ENCODE results near the gene CST6. TPM values are rescaled to one million over a fixed set of nuclear protein-coding genes. Genes with fewer than 3 reads are reported as not detected.

The CST6 gene
- total and polyA plus RNA-seq, 2 of the 13 experiments (the other 11 are each of a cell fraction or from before 2014, with no cell fraction given): not detected

- TF ChIP-seq SETDB1 (CRISPR knock-in tag; IDR thresholded peaks at IDR 0.05; ENCODE audit: borderline replicate concordance): peak; percentile 90; the same call in 1 of the 2 replicates
- peak; percentile 97 for TF ChIP-seq ZNF556 (CRISPR knock-in tag; IDR thresholded peaks at IDR 0.05; ENCODE audit: borderline replicate concordance)
- TF ChIP-seq, protein P1, sequence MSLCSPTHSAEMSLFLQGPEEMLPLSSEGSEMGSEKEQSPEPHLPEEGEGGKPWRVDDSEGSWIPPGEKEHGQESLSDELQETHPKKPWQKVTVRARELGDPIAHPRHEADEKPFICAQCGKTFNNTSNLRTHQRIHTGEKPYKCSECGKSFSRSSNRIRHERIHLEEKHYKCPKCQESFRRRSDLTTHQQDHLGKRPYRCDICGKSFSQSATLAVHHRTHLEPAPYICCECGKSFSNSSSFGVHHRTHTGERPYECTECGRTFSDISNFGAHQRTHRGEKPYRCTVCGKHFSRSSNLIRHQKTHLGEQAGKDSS (CRISPR knock-in tag; IDR thresholded peaks at IDR 0.05; ENCODE audit: borderline replicate concordance, low read depth): peak; percentile 98
- TF ChIP-seq ZNF570 (CRISPR knock-in tag; IDR thresholded peaks at IDR 0.05; ENCODE audit: borderline replicate concordance): 0 out of 2 replicates have a peak, but pooled peaks have one; percentile 35
- TF ChIP-seq, protein P2, sequence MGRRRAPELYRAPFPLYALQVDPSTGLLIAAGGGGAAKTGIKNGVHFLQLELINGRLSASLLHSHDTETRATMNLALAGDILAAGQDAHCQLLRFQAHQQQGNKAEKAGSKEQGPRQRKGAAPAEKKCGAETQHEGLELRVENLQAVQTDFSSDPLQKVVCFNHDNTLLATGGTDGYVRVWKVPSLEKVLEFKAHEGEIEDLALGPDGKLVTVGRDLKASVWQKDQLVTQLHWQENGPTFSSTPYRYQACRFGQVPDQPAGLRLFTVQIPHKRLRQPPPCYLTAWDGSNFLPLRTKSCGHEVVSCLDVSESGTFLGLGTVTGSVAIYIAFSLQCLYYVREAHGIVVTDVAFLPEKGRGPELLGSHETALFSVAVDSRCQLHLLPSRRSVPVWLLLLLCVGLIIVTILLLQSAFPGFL (CRISPR knock-in tag; IDR thresholded peaks at IDR 0.05): no peak
- peak; percentile 70; the same call in 1 of the 2 replicates for TF ChIP-seq SRF (IDR thresholded peaks at IDR 0.05; ENCODE audit: low read depth, low read length)
- TF ChIP-seq, protein P3, sequence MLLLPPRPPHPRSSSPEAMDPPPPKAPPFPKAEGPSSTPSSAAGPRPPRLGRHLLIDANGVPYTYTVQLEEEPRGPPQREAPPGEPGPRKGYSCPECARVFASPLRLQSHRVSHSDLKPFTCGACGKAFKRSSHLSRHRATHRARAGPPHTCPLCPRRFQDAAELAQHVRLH (CRISPR knock-in tag; IDR thresholded peaks at IDR 0.05; ENCODE audit: borderline replicate concordance, low read depth): peak; percentile 89; the same call in 1 of the 2 replicates
- no peak for TF ChIP-seq MYPOP (CRISPR knock-in tag; IDR thresholded peaks at IDR 0.05)
- TF ChIP-seq, protein P4, sequence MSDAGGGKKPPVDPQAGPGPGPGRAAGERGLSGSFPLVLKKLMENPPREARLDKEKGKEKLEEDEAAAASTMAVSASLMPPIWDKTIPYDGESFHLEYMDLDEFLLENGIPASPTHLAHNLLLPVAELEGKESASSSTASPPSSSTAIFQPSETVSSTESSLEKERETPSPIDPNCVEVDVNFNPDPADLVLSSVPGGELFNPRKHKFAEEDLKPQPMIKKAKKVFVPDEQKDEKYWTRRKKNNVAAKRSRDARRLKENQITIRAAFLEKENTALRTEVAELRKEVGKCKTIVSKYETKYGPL (CRISPR knock-in tag; IDR thresholded peaks at IDR 0.05): no peak; the same call in 1 of the 2 replicates
- TF ChIP-seq, protein P5, sequence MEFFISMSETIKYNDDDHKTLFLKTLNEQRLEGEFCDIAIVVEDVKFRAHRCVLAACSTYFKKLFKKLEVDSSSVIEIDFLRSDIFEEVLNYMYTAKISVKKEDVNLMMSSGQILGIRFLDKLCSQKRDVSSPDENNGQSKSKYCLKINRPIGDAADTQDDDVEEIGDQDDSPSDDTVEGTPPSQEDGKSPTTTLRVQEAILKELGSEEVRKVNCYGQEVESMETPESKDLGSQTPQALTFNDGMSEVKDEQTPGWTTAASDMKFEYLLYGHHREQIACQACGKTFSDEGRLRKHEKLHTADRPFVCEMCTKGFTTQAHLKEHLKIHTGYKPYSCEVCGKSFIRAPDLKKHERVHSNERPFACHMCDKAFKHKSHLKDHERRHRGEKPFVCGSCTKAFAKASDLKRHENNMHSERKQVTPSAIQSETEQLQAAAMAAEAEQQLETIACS (CRISPR knock-in tag; IDR thresholded peaks at IDR 0.05): no peak
- TF ChIP-seq ZNF12 (CRISPR knock-in tag; IDR thresholded peaks at IDR 0.05): peak; percentile 84
- TF ChIP-seq NFKB2 (CRISPR knock-in tag; IDR thresholded peaks at IDR 0.05; ENCODE audit: borderline replicate concordance): no peak
- peak; percentile 32; the same call in 1 of the 2 replicates for TF ChIP-seq MEIS2 (CRISPR knock-in tag; IDR thresholded peaks at IDR 0.05)
- TF ChIP-seq ZNF3 (CRISPR knock-in tag; IDR thresholded peaks at IDR 0.05): 0 out of 2 replicates have a peak, but pooled peaks have one; percentile 69
- TF ChIP-seq ZNF572 (CRISPR knock-in tag; IDR thresholded peaks at IDR 0.05): peak; percentile 95; the same call in 1 of the 2 replicates
- TF ChIP-seq, protein P6, sequence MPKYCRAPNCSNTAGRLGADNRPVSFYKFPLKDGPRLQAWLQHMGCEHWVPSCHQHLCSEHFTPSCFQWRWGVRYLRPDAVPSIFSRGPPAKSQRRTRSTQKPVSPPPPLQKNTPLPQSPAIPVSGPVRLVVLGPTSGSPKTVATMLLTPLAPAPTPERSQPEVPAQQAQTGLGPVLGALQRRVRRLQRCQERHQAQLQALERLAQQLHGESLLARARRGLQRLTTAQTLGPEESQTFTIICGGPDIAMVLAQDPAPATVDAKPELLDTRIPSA (CRISPR knock-in tag; IDR thresholded peaks at IDR 0.05; ENCODE audit: borderline replicate concordance): peak; percentile 90
- TF ChIP-seq ZNF550 (CRISPR knock-in tag; IDR thresholded peaks at IDR 0.05; ENCODE audit: borderline replicate concordance): peak; percentile 94
- peak; percentile 68; the same call in 1 of the 2 replicates for TF ChIP-seq ZKSCAN1 (IDR thresholded peaks at IDR 0.05; ENCODE audit: low read length)
- TF ChIP-seq LRRFIP1 (CRISPR knock-in tag; conservative IDR thresholded peaks at IDR 0.05): no peak; the same call in 1 of the 2 replicates
- peak; percentile 96 for TF ChIP-seq ZNF761 (CRISPR knock-in tag; conservative IDR thresholded peaks at IDR 0.05)
These were observed 9.7 kb upstream of the CST6 start, which contains the start of the genes BANF1 and EIF1AD (continued) for GRCh38 chr11:66001942-66002647.

Measured in HepG2 (cell line).